NCI-H748 (cell line): Measurements from ENCODE around the gene MBIP.
A peak's percentile ranks its signal among the peaks of the same experiment; 100 is the strongest.

Source experiments
- DNase-seq: peaks from one replicate; lab custom pipeline; 2025; ENCODE audit not compliant: unreplicated experiment; lab: John Stamatoyannopoulos, UW

The MBIP gene

GRCh38 chr14:36315159-36315853 lies 5.1 kb downstream of the MBIP start:
- peak; percentile 23 for DNase-seq

GRCh38 chr14:36313898-36314297 lies 6.5 kb downstream of the MBIP start:
- peak; percentile 14 for DNase-seq

GRCh38 chr14:36313206-36313605 lies 7.2 kb downstream of the MBIP start:
- DNase-seq, result peak; percentile 72

- no peak for DNase-seq
Measured at GRCh38 chr14:36306836-36307235, 13.6 kb downstream of the MBIP start.

- DNase-seq, result no peak
Measured at GRCh38 chr14:36304895-36305294, 15.5 kb downstream of the MBIP start.

- DNase-seq, result no peak
Measured at GRCh38 chr14:36303960-36304359, 16.5 kb downstream of the MBIP start.

- no peak for DNase-seq
Measured at GRCh38 chr14:36302823-36303222, 17.6 kb downstream of the MBIP start.

GRCh38 chr14:36301159-36301558 lies 19.3 kb downstream of the MBIP start:
- no peak for DNase-seq

- no peak for DNase-seq
Measured at GRCh38 chr14:36300337-36300736, 20.1 kb downstream of the MBIP start.

- no peak for DNase-seq
Measured at GRCh38 chr14:36295642-36296627, 24.5 kb downstream of the MBIP start.

- no peak for DNase-seq
Measured at GRCh38 chr14:36294543-36294942, 25.9 kb downstream of the MBIP start.

- no peak for DNase-seq
Measured at GRCh38 chr14:36293824-36294223, 26.6 kb downstream of the MBIP start.

- no peak for DNase-seq
Measured at GRCh38 chr14:36289954-36290353, 30.5 kb downstream of the MBIP start.

GRCh38 chr14:36288496-36288895 lies 31.9 kb downstream of the MBIP start:
- no peak for DNase-seq

GRCh38 chr14:36284971-36285595 lies 35.4 kb downstream of the MBIP start:
- DNase-seq, result no peak

GRCh38 chr14:36281309-36281708 lies 39.1 kb downstream of the MBIP start:
- peak; percentile 53 for DNase-seq

GRCh38 chr14:36279306-36280190 lies 40.9 kb downstream of the MBIP start:
- peak; percentile 74 for DNase-seq

- peak; percentile 19 for DNase-seq
Measured at GRCh38 chr14:36275741-36276140, 44.7 kb downstream of the MBIP start.

- peak; percentile 21 for DNase-seq
Measured at GRCh38 chr14:36271939-36272907, 48.2 kb downstream of the MBIP start.
